HG03280 (cell line): Measurements from ENCODE around the gene KBTBD13.
"Not testable (repeated sequence)": the region's sequence is repeated elsewhere in the genome, so short reads cannot be mapped to it uniquely, and the experiment has no call there.

Experiments
- ATAC-seq: cut with Tn5 transposase; IDR thresholded peaks from one replicate; pipeline ENCODE4 v1.9.1; 2021; ENCODE audit warnings: mild to moderate bottlenecking, moderate library complexity; ENCODE audit not compliant: unreplicated experiment

The KBTBD13 gene

DNA sequence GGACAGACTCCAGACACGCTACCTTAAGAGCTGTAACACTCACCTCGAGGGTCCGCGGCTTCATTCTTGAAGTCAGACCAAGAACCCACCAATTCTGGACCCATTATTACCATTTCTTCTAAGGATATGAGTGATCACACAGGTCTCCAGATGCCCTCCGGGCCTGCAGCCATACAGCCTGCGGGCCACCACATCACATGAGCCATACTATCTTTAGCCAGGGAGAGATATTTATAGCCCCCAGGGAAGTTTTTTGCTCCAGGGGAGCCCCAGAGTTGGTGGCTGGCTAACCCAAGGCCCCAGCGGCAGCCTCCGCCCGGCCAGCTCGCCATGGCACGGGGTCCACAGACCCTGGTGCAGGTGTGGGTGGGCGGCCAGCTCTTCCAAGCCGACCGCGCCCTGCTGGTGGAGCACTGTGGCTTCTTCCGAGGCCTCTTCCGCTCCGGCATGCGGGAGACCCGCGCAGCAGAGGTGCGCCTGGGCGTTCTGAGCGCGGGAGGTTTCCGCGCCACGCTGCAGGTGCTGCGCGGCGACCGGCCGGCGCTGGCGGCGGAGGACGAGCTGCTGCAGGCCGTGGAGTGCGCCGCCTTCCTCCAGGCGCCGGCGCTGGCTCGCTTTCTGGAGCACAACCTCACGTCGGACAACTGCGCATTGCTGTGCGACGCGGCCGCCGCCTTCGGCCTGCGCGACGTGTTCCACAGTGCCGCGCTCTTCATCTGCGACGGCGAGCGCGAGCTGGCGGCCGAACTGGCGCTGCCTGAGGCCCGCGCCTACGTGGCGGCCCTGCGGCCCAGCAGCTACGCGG is at the start of gene KBTBD13:
Gene KBTBD13, plus strand, starts transcription at position 261 of the 805 bp plus-strand sequence. Its CDS starts 70 bp downstream, at position 331.
- ATAC-seq, result no peak

DNA sequence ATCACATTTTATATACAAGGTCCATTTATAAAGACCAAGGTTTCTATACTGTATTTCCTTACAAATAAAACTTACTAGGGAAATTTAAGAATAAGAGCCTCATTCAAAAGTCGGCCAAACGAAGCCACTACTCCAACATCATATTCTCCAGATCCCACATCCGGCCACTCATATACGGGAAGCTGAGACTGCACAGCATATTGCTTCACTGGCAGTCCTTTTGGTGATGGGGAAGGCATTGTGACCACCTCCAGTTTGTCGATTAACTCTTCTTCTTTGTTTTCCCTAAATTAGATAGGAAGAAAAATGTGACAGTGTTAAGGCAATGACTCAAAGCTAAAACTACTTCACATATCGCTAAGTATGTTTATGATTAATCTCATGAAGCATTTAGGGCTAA is 49.8 kb upstream of the KBTBD13 start:
- ATAC-seq, result no peak

DNA sequence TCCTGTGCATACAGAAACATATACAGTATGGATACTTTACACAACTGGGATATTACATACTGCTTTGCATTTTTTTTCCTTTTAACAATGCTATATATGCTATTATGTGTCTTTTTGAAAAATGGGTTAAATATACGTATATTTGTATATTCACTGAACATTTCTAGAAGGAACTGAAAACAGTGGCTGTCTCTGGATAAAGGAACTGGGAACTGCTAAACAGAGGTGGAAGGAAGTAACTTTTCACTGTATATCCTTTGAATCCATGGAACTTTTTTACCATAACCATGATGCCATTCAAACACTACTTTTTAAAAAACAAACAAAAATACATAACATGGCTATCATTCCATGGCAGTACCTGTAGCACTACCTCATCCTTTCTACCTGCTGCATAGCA is 49.0 kb upstream of the KBTBD13 start:
- ATAC-seq, result no peak

DNA sequence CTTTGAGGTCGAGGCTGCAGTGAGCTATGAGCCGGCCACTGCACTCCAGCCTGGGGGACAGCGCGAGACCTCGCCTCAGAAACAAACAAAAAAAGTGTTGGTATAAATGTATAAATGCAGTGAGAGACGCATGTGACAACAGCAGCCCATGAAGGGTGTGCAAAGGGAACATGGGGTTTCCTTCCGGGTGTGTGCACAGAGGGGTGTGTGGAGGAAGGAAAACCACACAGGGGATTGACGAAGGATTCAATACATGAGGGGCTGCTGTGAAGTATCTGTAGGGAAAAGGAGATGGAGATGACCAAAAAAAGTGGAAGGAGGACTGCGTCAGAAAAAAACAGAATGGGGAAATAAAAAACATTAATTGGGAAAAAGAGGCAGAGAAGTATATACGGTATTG is 48.2 kb upstream of the KBTBD13 start:
- ATAC-seq, result no peak

DNA sequence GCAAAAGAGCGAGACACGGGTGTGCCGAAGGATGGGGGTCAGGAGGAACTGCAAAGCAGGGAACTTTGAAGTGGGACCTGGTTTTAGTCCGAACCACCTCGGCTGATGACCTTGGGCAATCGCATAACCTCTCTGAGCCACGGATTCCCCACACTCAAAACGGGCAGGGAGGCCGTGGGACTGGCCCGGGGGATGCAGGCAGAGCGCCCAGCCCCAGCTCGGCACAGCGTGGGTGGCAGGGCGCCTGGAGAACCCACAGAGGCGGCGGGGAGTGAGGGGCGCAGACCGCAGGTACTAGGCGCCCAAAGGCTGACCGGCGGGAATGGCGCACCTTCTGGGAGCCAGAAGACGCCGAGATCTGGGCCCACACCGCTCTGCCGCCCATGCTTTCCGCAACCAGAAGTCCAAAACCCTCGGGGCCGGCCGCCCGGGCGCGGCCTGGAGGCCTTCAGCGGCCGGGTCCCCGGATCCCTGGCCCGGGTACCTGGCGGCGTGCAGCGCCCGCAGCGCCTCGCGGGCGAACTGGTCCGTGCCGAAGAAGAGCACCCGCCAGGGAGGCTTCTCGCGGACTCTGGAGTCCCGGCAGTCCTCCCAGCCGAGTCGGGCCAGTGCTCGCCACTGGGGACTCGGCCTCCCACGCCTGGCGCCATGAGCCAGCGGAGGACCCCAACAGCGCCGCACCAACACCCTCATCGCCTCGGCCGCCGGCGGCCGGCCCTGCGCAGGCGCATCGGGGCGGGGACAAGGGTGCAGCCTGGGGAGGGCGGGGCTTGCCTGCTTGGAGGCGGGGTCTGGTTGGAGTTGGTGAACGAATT is 47.4 kb upstream of the KBTBD13 start, which contains the start of gene MTFMT:
Gene MTFMT, minus strand, starts transcription at position 719 of the 815 bp plus-strand sequence. Its CDS starts 26 bp downstream, at position 693.
- ATAC-seq, result peak; percentile 86

DNA sequence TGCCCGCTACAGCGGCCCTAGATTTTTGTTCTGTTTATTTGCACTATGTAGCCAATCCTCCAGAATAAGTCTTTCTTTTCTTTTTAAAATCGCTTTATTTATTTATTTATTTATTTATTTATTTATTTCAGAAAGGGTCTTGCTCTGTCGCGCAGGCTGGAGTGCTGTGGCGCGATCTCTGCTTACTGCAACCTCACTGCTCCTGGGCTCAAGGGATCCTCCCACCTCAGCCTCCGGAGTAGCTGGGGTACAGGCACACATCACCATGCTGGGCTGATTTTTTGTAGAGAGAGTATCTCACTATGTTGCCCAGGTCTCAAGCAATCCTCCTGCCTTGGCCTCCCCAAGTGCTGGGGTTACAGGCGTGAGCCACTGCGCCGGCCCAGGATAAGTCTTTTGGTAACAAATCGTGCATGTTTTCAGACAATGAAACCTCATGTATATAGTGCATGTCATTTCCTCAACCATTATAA is 46.8 kb upstream of the KBTBD13 start:
- ATAC-seq, result no peak

DNA sequence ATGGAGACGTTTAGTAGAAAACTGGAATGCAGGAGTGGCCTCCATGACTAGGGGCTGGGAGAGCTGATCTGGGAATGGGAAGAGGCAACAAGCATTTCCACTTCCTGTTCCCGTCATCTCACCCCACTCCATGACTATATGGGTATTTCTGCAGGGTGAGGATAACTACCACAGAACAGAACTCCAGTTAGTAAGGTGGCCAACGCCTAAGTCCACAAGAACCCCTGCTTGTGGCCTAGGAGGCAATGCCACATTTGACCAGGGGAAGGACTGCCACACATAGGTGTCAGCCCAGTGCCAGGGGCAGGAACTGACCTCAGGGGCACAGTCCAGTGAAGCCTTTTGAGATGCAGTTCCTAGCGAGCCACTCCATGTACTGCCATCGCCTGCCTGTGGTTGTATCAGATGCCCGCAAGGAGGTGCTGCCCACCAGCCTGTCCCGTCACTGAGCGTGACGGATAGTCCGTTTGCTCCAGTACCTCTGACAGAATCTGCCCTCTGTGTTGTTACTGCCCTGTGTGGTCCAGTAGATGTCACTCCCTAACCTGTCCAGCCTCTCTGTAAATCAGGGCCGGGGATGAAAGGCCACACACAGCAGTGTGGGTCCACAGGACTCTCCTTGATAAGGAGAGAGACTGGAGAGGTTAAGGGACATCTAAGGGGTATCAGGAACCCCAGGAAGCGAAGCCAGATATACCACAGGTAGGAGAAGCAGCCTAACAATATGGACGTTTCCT is 43.6 kb upstream of the KBTBD13 start:
- ATAC-seq, result peak; percentile 37

DNA sequence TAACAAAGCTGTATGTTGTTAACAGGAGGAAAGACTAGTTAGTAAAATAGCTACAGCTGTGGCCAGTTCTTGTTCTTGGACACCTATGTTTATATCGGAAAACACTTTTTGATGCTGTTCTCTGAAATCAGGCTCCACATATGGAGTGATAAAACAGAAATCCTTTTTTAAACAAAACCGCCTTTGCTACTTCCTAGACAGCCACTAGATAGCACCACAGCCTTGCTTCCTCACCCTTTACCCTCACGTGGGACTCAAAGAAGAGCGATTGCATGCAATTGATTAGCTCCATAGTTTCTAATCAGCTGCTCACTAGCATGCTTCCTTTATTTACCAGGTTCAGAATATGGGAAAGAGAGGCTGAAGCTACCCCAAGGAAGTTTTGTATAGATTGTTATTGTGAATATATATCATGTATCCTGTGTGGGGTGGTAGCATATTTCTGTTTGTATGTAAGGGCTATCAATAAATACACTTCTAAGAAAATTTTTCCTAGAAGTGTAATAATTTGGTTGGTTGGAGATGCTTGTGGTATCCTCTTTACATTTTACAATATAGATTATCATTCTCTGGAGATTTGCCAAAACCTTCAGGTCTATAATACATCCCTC is 42.8 kb upstream of the KBTBD13 start:
- no peak for ATAC-seq

DNA sequence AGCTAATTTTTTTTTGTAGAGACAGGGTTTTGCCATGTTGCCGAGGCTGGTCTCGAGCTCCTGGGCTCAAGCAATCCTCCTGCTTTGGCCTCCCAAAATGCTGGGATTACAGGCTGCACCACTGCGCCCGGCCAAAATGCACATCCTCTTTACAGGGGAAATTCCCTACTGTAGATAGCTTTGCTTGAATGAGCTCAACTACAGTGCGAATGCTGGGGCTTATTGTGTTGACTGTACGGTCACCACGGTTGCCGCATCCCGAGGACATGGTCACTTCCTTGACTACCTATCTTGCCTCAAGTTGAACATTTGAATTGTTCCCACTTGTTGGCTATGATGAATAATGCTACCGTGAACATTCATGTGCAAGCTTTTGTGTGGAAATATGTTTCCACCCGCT is 41.8 kb upstream of the KBTBD13 start:
- no peak for ATAC-seq

DNA sequence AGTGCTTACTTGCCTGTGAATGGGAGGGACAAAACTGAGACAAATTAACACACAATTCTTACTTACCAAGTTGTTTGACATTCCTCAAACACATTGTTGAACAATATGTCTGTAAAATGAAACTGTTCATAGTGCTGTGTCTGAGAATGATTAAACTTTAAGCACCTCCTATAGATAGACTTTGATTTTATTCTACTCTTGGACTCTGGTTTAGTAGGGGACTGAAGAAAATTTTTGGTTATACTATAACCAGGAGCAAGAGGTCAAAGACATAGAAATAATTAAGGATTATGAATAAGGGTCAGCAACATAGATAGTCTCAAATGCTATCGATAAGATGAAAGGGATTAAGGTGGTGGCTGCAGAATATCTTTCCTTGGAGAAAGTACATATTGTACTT is 39.2 kb upstream of the KBTBD13 start:
- no peak for ATAC-seq

DNA sequence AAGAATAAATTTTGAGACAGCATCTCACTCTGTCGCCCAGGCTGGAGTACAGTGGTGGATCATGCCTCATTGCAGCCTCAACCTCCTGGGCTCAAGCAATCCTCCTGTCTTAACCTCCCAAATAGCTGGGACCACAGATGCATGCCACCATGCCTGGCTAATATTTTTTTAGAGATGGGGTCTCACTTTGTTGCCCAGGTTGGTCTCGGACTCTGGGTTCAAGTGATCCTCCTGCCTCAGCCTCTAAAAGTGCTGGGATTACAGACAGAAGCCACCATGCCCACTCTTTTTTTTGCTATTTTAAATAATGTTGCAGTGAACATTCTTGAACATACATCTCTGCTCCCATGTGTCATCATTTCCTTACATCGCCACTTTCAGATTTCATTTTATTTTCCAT is 38.1 kb upstream of the KBTBD13 start:
- ATAC-seq, result no peak

DNA sequence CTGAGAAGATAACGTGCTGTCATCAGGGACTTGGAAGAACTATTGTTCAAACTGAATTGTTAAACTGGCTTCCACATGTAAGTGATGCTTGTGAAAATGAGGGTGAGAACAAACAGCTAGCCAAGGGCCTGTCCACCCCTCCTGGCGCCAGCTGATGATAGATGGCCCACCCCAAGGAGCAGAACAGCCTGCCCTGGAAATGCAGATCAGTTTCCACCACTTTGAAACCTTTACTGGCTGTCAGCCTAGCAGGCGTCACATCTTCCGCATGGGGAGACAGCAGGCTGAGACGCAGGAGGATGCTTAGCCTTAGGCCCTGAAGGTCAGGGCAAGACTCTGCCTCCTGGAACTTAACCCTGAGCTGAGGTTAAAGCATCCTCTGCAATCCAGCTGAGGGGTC is 37.7 kb upstream of the KBTBD13 start:
- no peak for ATAC-seq

DNA sequence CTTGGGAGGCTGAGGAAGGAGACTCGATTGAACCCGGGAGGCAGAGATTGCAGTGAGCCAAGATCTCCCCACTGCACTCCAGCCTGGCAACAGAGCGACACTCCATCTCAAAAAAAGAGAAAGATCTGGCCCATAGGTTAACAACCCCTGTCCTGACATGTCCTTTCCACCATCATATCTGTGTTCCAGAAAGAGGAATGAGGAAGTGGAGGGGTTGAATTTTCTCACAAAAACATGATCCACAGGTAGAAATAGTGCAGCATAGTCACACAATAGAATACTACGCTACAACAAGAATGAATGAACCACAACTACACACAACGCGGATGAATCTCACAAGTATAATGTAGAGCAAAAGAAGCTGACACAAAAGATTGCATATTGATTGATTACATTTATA is 36.1 kb upstream of the KBTBD13 start:
- ATAC-seq, result no peak

DNA sequence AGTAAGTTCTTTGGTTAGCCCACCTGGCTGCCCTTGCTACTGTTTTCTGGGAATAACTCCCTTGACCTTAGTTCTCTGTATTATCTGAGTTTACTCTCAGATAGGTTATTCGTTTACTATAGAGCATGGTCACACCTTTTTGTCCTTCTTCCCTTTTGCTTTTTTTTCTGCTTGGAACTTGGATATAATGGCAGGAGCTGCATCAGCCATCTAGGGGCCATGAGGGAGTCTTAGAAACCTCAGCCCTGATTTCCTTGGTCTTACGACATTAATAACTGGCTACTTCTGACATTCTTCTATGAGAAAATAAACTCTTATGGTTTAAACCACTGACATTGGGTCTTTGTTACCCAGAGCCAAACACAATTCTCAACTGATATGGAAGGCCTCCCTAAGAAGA is 34.8 kb upstream of the KBTBD13 start:
- ATAC-seq, result no peak

DNA sequence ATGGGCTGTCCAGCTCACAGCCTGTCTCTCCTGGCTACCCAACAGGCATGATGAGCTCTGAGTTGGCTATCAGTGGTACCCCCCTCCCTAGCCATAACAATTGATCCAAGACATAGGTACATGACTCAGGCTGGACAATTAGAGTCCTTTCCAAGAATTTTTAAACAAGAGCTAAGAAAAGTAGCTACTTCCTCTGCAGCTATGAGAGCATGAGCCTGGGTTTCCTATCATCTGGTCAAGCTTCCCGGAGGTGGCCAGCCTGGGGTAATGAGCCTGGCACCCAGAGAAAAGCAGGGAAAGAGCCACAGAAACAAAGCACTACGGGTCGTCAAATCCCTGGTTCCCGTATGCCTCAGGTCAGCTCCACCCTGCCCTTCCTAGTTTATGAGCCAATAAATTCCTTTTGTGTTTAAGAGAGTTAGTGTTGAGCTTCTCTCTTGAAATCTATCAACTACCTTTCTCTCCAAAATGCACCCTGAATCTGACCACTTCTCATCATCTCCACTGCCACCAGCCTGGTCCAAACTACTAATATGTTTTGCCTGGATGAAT is 33.7 kb upstream of the KBTBD13 start:
- no peak for ATAC-seq

DNA sequence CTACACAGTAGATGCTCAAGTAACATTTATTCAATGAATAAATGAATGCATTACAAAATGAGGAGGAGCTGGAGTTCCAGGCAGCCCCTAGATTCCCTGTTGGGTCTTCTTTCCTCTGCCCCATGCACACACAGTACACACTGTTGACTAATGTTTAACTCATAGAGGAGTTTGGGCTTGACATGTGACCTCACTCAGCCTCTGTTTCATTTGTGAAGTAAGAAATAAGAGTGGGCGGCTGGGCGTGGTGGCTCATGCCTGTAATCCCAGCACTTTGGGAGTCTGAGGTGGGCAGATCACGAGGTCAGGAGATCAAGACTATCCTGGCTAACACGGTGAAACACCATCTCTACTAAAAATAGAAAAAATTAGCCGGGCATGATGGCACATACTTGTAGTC is 32.3 kb upstream of the KBTBD13 start:
- not testable (repeated sequence) for ATAC-seq

DNA sequence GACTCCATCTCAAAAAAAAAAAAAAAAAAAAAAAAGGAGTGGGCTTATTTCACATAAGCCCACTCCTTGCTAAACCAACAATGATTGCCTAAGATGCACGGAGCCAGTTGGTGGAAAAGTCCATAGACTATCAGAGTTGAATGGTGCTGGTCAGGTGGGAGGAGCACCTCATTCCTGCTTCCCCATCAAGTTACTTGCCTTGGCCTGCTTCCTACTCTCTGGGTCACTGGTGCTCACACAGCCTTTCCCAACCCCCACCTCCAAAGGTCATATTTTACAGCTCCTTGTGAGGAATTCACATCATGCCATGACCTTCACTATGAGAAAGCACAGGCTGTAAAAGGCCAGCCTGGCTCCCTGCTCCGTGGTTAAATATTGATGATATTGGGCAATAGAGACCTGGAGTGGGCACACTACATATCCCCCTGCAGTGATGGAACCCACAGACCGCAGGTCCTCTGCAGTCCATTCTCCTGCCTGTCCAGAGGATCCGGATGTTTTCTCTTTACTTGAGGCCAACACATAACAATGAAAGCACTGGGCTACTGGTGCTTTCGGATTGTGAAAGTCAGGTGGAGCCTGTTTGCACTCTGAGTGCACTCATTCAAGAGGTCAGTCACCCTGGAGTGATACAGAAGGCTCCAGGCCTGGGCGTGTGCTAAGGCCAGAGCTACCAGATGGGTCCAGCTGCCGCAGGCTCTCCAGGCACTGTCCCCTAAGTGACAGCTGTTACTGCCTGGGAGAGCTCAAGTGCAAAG is 31.6 kb upstream of the KBTBD13 start, which contains the start of gene SLC51B:
Gene SLC51B, plus strand, starts transcription at position 664 of the 758 bp plus-strand sequence. CDS start 4,618 bp downstream, outside the sequence.
- ATAC-seq, result no peak

DNA sequence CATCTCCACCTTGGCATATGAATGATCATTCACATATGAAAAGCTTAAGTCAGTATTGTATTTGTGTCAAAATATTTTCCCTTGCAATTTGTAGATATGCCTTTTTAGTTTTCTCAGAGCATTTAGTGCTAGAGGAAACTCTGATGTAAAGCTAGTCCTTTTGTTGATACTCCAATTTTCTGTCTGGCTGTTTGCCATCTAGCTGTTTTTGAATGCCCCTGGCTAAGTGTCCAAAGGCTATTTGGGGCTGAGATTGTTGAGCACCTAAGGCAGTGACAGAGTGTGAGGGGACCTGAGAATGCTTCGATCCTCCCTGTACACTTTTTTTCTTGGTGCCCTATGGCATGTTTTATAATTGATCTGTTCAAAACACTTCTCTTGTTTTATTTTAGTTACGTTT is 28.3 kb upstream of the KBTBD13 start:
- ATAC-seq, result no peak

DNA sequence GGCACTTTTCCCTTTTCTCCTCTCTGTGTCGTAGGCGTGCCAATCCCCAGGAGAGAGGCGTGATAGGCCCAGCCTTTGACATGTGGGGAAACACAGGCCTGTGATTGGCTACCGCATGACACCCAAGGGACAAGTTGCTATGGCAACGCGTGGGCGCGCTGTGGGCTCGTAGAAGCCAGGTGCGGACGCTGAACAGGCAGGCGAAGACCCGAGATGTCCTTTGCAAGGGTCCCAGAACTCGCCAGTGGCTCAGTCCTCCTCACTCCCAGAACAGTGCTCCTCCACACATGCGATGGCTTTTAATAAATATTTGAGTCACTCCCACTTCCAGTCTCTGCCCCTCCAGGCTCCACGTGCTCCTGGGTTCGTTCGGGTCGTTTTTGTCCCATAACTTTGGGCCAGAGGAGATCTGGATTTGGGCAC is 27.1 kb upstream of the KBTBD13 start:
- ATAC-seq, result peak; percentile 83

DNA sequence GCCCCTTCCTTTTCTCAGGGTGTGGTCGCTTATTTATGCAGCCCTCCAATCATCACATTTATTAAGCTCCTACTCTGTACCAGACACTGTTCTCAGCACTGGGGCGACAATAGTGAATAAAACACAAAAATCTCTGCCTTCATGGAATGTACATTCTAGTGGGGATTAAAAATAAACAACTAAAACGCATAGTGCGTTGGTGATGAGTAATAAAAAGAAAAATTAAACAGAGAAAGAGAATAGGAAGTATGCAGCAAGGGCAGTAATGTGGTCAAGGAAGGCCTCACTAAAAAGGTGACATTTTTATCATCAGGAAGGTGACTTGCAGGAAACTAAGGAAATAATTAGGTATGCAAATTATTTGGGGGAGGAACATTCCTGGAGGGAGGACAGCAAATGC is 26.3 kb upstream of the KBTBD13 start:
- no peak for ATAC-seq
